Measurements from ENCODE around the gene CHCHD3. TPM values are rescaled to one million over a fixed set of nuclear protein-coding genes. Genes with fewer than 3 reads are reported as not detected.

CHCHD3 gene
- total RNA-seq, 6 experiments from 2014 or later: 16.5 to 42.6 (median 21.6) TPM

DNA sequence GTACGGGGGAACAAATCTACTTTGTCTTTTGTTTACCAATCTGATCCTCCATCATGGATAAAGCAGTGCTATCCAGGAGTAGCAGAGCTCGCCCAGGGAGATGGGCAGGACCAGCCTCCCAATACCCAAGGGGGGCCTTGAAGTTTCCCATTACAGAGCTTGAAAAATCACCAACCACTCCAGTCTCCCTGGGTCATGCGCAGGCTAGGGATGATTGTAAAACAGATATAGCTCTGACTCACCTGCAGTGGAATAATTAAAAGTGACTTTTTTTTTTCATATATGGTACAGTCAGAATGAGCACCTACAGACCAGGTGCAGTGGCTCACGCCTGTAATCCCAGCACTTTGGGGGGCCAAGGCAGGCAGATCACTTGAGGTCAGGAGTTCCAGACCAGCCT, 301.1 kb downstream of the CHCHD3 start:
- Histone ChIP-seq H3K4me1 (no peaks in the 10 kb centered on the region), H3K27me3 (no peaks in the 10 kb centered on the region), H3K4me3 (no peak overlapping the region), H3K9me3 (no peaks in the 10 kb centered on the region), H3K27ac (no peak overlapping the region), H3K36me3 (peaks cover 0 to 11% (median 0%) of the 10 kb centered on the region in 4 donors)
- DNase-seq (no peak), ATAC-seq (no peak)
- intact Hi-C loops (cut with DNase I): no loop called here
- TF ChIP-seq POLR2A (IDR thresholded peaks at IDR 0.05): no peak
- TF ChIP-seq, protein P1, sequence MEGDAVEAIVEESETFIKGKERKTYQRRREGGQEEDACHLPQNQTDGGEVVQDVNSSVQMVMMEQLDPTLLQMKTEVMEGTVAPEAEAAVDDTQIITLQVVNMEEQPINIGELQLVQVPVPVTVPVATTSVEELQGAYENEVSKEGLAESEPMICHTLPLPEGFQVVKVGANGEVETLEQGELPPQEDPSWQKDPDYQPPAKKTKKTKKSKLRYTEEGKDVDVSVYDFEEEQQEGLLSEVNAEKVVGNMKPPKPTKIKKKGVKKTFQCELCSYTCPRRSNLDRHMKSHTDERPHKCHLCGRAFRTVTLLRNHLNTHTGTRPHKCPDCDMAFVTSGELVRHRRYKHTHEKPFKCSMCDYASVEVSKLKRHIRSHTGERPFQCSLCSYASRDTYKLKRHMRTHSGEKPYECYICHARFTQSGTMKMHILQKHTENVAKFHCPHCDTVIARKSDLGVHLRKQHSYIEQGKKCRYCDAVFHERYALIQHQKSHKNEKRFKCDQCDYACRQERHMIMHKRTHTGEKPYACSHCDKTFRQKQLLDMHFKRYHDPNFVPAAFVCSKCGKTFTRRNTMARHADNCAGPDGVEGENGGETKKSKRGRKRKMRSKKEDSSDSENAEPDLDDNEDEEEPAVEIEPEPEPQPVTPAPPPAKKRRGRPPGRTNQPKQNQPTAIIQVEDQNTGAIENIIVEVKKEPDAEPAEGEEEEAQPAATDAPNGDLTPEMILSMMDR (IDR thresholded peaks at IDR 0.05): no peak
- 100% methylated on average over 1 of the region's 4 CpGs for WGBS (ENCODE audit: insufficient coverage, low coverage, low lambda C conversion rate, missing lambda C conversion rate)

DNA sequence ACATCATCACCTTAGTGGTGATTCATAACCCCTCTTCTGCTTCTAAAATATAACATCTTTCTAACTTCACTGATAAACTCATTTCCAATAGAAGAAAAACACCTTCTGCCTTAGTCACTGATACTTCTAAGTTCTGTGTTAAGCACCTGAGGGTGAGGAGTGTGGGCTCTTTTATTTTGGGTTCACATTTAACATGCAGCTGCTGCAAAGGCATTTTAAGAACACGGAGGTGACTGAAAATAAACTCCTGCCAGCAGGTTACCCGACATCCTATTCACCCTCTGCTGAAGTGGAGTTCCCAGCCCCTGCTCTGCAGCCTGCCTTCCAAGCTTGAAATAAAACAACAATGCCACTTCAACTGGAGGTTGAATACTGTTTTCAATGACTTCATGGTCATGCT, 302.7 kb downstream of the CHCHD3 start:
- H3K4me1 ChIP-seq: no peaks in the 10 kb centered on the region
- no peaks in the 10 kb centered on the region for H3K36me3 ChIP-seq
- no peak overlapping the region for H3K27ac ChIP-seq
- no peak for ATAC-seq
- no peaks in the 10 kb centered on the region for H3K9me3 ChIP-seq
- intact Hi-C loops (cut with DNase I): no loop called here
- no peak overlapping the region for H3K4me3 ChIP-seq
- TF ChIP-seq, protein P1 (IDR thresholded peaks at IDR 0.05): no peak
- no peak for TF ChIP-seq POLR2A (IDR thresholded peaks at IDR 0.05)
- no peaks in the 10 kb centered on the region for H3K27me3 ChIP-seq
- DNase-seq: no peak
- 25% methylated on average over 2 of the region's 2 CpGs for WGBS (ENCODE audit: insufficient coverage, low coverage, low lambda C conversion rate, missing lambda C conversion rate)

DNA sequence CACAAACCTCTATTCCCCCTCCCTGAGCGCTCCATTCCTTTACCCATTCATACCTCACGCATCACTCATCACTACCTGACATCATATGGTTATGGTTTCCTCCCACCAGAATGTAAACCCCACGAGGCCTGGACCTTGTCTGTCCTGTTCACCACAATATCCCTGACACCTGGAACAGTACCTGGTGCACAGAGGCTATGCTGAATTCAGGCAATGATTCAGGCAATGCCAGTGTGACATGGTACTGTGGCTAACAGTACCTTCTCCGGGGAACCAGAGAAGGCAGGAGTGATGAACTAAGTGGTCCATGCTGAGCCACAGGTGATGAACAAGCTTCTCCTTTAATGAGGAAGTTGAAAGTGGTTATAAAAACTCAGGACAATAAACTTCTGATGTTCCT, 303.1 kb downstream of the CHCHD3 start:
- 85% methylated on average over 3 of the region's 4 CpGs for WGBS (ENCODE audit: insufficient coverage, low coverage, low lambda C conversion rate, missing lambda C conversion rate)
- intact Hi-C loops (cut with DNase I): no loop called here

DNA sequence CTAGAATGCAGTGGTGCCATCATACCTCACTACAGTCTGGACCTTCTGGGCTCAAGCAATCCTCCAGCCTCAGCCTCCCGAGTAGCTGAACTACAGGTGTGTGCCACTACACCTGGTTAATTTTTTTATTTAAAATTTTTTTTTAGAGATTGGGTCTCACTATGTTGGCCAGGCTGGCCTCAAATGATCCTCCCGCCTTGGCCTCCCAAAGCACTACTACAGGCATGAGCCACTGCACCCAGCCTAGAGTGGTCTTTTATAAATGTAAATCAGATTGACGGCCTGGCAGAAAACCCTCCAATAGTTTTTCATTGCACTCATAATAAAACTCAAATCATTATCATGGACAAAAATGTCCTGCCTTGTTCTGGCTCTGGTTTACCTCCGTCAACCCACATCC, 303.9 kb downstream of the CHCHD3 start:
- TF ChIP-seq, protein P1 (IDR thresholded peaks at IDR 0.05): no peak
- no peak for TF ChIP-seq POLR2A (IDR thresholded peaks at IDR 0.05)
- H3K4me1 ChIP-seq: no peaks in the 10 kb centered on the region
- no peak for DNase-seq
- H3K27me3 ChIP-seq: no peaks in the 10 kb centered on the region
- H3K36me3 ChIP-seq: no peaks in the 10 kb centered on the region
- WGBS (ENCODE audit: insufficient coverage, low coverage, low lambda C conversion rate, missing lambda C conversion rate): 86% methylated on average over 4 of the region's 4 CpGs
- intact Hi-C loops (cut with DNase I): no loop called here
- no peaks in the 10 kb centered on the region for H3K9me3 ChIP-seq
- H3K27ac ChIP-seq: no peak overlapping the region
- no peak overlapping the region for H3K4me3 ChIP-seq
- ATAC-seq: no peak

More for the DNA sequence above, 303.1 kb downstream of the CHCHD3 start:
- H3K9me3 ChIP-seq: no peaks in the 10 kb centered on the region
- TF ChIP-seq, protein P1 (IDR thresholded peaks at IDR 0.05): no peak
- TF ChIP-seq POLR2A (IDR thresholded peaks at IDR 0.05): no peak
- no peak overlapping the region for H3K4me3 ChIP-seq
- no peaks in the 10 kb centered on the region for H3K27me3 ChIP-seq
- no peaks in the 10 kb centered on the region for H3K4me1 ChIP-seq
- H3K36me3 ChIP-seq: no peaks in the 10 kb centered on the region
- no peak for ATAC-seq
- no peak for DNase-seq
- no peak overlapping the region for H3K27ac ChIP-seq

DNA sequence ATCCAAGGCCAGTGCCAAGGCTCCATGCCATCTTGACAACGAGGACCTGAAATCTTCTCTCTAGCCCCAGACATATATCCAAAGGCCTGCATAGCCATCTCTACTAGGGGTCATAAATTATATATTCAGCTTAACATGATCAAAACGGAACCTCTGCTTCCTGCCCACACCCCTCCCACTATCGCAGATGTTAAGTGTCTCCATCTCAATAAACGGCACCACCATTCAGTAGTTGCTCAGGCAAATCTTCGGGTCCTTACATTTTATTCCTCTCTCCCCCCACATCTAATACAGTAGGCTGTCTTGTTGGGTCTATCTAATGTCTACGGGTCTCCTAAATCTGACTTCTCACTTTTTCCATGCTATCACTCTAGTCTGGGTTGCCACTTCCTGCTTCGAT, 304.5 kb downstream of the CHCHD3 start:
- no peak overlapping the region for H3K27ac ChIP-seq
- DNase-seq (no peak), ATAC-seq (no peak)
- intact Hi-C loops (cut with DNase I): no loop called here
- H3K27me3 ChIP-seq: no peaks in the 10 kb centered on the region
- no peaks in the 10 kb centered on the region for H3K9me3 ChIP-seq
- H3K36me3 ChIP-seq: no peaks in the 10 kb centered on the region
- WGBS (ENCODE audit: insufficient coverage, low coverage, low lambda C conversion rate, missing lambda C conversion rate): 55% methylated on average over 6 of the region's 7 CpGs
- H3K4me1 ChIP-seq: no peaks in the 10 kb centered on the region
- no peak for TF ChIP-seq POLR2A (IDR thresholded peaks at IDR 0.05)
- TF ChIP-seq, protein P1 (IDR thresholded peaks at IDR 0.05): no peak
- no peak overlapping the region for H3K4me3 ChIP-seq

Measured in right lobe of liver (tissue), 6 donors.